ENCODE measurements around the gene AUTS2.
A peak's percentile ranks its signal among the peaks of the same experiment; 100 is the strongest.

AUTS2 gene

GRCh38 chr7:70704831-70705346 is 1106.6 kb downstream of the AUTS2 start (continued):
- TF ChIP-seq PRDM10 (tag by site-specific recombination; IDR thresholded peaks at IDR 0.05) (no peak), ZNF174 (tag by site-specific recombination; IDR thresholded peaks at IDR 0.05) (no peak), ZNF341 (tag by site-specific recombination; IDR thresholded peaks at IDR 0.05; ENCODE audit: low read depth) (no peak), ZNF37A (tag by site-specific recombination; IDR thresholded peaks at IDR 0.05) (no peak), ZNF366 (tag by site-specific recombination; conservative IDR thresholded peaks at IDR 0.05) (0 out of 2 replicates have a peak, but pooled peaks have one; percentile 35), PRDM6 (tag by site-specific recombination; IDR thresholded peaks at IDR 0.05) (peak; percentile 93), ZNF645 (tag by site-specific recombination; IDR thresholded peaks at IDR 0.05) (no peak), ZNF157 (tag by site-specific recombination; IDR thresholded peaks at IDR 0.05) (no peak), WT1 (tag by site-specific recombination; IDR thresholded peaks at IDR 0.05) (peak; percentile 89), ZNF121 (tag by site-specific recombination; IDR thresholded peaks at IDR 0.05) (no peak), ZNF561 (tag by site-specific recombination; IDR thresholded peaks at IDR 0.05; ENCODE audit: borderline replicate concordance) (no peak), ZNF26 (tag by site-specific recombination; IDR thresholded peaks at IDR 0.05) (no peak), ZNF423 (tag by site-specific recombination; IDR thresholded peaks at IDR 0.05) (no peak), ZFP3 (tag by site-specific recombination; IDR thresholded peaks at IDR 0.05; ENCODE audit: low read depth) (no peak), ZBTB10 (tag by site-specific recombination; IDR thresholded peaks at IDR 0.05) (no peak), ZNF747 (tag by site-specific recombination; IDR thresholded peaks at IDR 0.05) (no peak), HOXD13 (CRISPR knock-in tag; IDR thresholded peaks at IDR 0.05; ENCODE audit: borderline replicate concordance) (no peak), ZNF707 (tag by site-specific recombination; IDR thresholded peaks at IDR 0.05) (no peak), ZNF473 (tag by site-specific recombination; IDR thresholded peaks at IDR 0.05) (no peak), ZNF501 (tag by site-specific recombination; IDR thresholded peaks at IDR 0.05) (no peak), KLF9 (tag by site-specific recombination; IDR thresholded peaks at IDR 0.05; ENCODE audit: low read depth) (no peak), ZNF514 (tag by site-specific recombination; IDR thresholded peaks at IDR 0.05) (no peak), ZNF24 (tag by site-specific recombination; IDR thresholded peaks at IDR 0.05) (peak; percentile 63; the same call in 1 of the 2 replicates), ZNF398 (tag by site-specific recombination; IDR thresholded peaks at IDR 0.05) (no peak), ZNF175 (tag by site-specific recombination; IDR thresholded peaks at IDR 0.05) (no peak), ZBTB26 (tag by site-specific recombination; optimal IDR thresholded peaks at IDR 0.05) (no peak), ZNF785 (tag by site-specific recombination; IDR thresholded peaks at IDR 0.05) (no peak)
